Esophagus squamous epithelium (tissue), 4 donors: ENCODE data around the gene KLHDC9.

ENCODE experiments used
- POLR2A ChIP-seq, 4 donors: fragments of 450-650 bp; IDR thresholded peaks; one replicate each; pipeline ENCODE4 v1.6.1; 2017; ENCODE audit warnings: antibody characterized with exemption in 4 of 4, mild to moderate bottlenecking in 4 of 4, moderate library complexity in 3 of 4
- TF ChIP-seq, protein P1 (sequence below), 6 experiments: fragments of 450-650 bp in 4 of 6; fragments of 200-600 bp in 2 of 6; sonication (generic) in 2 of 6; IDR thresholded peaks; one replicate each; pipeline ENCODE4 v1.5.1; 2016 to 2019; ENCODE audit warnings: antibody characterized with exemption in 6 of 6, mild to moderate bottlenecking in 4 of 6, moderate library complexity in 4 of 6

DNA sequence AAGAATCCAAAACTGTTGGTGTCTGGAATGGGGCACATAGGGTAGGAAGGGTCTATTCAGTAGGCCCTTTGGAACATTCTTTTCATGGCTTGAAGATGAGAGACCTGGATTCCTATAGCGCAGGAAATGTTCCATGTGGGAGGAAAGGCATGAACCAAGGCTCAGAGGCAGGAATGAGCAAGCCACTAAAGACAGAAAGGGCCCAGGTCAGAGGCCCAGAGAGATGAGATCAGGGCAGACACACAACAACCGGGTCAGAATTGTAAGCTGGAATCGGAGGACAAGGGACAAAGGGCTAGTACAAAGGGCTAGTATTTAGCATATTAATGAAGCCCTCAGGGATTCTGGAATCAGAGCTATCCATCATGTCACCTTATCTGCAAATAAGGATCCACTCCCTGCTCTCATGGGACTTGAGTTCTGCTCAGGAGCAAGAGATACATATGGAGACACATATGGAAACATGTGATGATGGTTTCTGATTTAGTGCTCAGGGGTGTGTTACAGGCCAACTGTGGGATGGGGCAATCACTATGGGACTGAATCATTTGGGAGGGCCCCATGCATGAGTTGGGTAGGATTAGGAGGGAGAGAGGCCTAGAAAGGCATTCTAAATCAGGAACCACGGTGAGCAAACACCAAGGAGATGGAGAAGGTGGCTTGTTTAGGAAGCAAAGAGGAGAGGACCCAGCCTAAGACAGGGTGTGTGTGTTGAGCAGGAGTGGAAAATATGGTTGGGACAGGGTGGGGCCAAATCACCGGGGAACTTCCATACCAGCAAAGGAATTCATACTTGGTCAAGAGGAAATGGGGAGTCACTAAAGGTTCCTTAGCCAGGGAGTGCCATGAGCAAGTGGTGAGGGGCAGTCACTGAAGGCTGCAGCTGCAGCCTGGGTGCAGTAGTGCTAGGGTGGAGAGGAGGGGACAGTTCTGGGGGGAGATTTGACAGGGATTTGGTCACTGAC lies 17.4 kb upstream of the KLHDC9 start:
- TF ChIP-seq POLR2A (IDR thresholded peaks at IDR 0.05), result no peak
- TF ChIP-seq, protein P1, sequence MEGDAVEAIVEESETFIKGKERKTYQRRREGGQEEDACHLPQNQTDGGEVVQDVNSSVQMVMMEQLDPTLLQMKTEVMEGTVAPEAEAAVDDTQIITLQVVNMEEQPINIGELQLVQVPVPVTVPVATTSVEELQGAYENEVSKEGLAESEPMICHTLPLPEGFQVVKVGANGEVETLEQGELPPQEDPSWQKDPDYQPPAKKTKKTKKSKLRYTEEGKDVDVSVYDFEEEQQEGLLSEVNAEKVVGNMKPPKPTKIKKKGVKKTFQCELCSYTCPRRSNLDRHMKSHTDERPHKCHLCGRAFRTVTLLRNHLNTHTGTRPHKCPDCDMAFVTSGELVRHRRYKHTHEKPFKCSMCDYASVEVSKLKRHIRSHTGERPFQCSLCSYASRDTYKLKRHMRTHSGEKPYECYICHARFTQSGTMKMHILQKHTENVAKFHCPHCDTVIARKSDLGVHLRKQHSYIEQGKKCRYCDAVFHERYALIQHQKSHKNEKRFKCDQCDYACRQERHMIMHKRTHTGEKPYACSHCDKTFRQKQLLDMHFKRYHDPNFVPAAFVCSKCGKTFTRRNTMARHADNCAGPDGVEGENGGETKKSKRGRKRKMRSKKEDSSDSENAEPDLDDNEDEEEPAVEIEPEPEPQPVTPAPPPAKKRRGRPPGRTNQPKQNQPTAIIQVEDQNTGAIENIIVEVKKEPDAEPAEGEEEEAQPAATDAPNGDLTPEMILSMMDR (IDR thresholded peaks at IDR 0.05), result no peak
